Activated CD4-positive, CD25-positive, alpha-beta regulatory T cell treated with anti-CD3 and anti-CD28 coated beads, Interleukin-2, amount 50 U/mL, for 72 hours (primary cell): ENCODE measurements around the gene WNT9A.
"Not testable (repeated sequence)": the region's sequence is repeated elsewhere in the genome, so short reads cannot be mapped to it uniquely, and the experiment has no call there.

Experiments
- DNase-seq: peaks from one replicate; pipeline ENCODE4 v3.0.0; 2021

The WNT9A gene

DNA sequence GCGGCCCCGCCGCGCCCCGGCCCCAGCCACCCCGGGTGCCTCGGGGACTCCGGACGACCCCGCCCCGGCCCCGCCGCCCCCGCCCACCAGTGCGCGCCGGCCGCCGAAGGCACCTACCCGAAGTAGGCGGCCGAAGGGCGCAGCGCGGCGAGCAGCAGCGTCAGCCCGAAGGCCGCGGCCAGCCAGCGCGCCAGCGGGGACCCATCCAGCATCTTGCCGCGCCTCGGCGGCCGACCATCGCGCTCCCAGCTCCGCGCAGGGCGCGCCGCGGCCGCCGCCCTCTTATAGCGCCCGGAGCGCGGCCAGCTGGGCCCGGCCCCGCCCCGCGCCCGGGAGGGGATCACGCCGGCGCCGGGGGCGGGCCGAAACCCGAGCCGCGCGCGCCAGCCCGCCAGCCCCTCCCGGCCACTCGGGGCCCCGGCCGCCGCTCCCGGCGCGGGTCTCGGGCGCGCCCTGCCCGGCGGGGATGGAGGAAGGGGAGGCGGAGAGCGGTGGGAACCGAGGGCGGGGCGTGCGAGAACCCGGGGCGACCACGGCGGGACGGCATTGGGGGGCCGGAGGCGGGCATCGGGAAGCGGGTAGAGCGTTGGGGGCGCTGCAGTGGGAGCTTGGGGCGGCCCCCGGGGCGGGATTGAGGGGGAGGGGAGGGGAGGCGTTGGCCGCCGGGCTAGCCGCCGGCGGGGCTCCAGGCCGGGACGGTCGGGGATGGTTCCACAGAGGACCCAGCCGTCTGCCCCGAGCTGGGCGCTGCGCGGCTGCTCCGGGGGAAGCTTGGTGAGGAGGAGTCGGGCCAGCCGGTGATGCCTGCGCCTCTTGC is at the start of gene WNT9A:
WNT9A (minus strand) TSS at position 257 of the 817 bp plus-strand sequence; CDS start at position 212, 45 bp downstream.
- no peak for DNase-seq

DNA sequence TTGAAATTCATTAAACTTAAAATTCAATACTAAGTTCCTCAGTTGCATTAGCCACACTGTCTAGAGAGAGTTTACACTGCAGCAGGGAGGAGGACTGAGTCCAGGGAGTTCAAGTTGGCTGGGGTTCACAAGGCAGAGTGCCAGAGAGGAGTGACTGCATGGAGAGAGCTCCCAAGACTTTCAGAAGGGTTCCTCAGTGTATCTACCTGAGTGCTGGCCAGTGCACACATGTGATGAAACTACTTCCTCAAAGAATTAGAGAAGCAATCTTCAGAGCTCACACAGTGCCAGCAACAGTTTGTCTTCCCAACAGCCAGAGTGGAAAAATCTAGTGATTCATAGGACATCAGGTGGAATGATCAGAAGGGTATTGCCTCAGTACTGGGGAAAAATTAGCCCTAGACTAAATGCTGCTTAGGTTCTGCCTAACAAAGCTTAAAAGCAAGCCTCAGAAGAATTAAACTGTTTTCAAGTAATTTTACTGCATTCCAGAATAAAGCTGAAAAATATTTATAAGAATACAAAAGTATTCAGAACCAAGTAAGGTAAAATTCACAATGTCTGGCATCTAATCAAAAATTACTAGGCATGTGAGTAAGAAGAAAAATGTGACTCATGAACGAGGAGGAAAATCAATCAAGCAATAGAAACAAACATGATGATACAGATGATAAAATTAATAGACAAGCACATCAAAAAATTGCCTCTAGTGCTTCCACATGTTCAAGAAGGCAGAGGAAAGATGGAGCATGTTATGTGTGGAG is 48.6 kb upstream of the WNT9A start:
- no peak for DNase-seq

- no peak for DNase-seq
Measured at GRCh38 chr1:227994632-227995300, 47.0 kb upstream of the WNT9A start.

DNA sequence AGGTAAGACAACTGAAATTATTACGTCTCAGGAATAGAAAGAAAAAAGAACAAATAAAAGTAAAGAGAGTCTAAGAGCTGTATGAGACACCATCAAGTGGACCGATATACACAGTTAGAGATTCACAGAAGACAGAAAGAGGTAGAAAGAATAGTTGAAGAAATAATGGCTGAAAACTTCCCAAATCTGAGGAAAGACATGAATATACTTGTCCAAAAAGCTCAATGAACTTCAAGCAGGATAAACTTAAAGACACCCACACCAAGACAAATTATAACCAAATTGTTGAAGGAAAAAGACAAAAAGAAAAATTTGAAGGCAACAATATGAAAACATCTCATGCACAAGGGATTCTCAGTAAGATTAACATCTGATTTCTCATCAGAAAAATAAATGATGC is 39.4 kb upstream of the WNT9A start:
- no peak for DNase-seq

GRCh38 chr1:227975583-227976283 is 28.0 kb upstream of the WNT9A start:
- DNase-seq, result not testable (repeated sequence)

GRCh38 chr1:227973724-227974288 is 26.1 kb upstream of the WNT9A start:
- DNase-seq, result not testable (repeated sequence)

DNA sequence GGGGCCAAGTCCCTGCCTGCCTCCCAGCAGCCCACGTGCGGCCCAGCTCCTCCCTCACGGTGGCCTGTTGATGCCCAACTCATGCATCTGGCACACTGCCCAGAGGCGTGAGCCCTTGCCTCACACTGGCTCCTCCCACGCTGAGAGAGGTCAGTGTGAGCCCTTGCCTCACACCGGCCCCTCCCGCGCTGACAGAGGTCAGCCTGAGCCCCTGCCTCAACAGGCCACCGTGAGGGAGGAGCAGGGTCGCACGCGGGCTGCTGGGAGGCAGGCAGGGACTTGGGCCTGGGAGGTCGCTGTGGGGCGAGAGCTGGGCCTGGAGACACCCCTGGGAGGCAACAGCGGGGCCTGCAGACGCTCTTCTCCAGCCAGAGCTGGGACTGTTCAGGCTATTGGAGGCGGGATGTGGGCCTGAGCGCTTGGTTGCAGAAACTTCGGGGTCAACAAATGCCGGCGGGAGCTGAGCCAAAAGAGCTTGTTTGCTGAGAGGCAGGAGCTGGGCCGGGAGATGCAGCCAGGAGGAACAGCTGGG is 25.2 kb upstream of the WNT9A start:
- not testable (repeated sequence) for DNase-seq

DNA sequence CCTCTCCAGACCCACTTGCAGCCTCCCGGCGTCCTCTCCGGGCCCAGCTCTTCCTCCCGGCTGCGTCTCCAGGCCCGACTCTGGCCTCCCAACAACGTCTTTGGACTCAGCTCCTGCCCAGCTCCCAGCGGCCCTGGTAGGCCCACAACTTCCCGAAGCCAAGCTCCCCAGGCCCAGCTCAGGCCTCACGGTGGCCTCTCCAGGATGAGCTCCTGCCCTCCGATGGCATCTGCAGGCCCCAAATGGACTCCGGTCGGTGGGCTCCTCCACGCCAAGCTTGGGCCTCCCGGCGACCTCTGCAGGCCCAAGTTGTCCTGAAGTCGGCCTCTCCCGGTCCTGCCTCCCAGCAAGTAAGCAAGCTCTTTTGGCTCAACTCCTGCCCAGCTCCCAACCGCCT is 24.5 kb upstream of the WNT9A start:
- DNase-seq, result not testable (repeated sequence)

GRCh38 chr1:227971643-227972282 is 24.0 kb upstream of the WNT9A start:
- DNase-seq, result not testable (repeated sequence)

DNA sequence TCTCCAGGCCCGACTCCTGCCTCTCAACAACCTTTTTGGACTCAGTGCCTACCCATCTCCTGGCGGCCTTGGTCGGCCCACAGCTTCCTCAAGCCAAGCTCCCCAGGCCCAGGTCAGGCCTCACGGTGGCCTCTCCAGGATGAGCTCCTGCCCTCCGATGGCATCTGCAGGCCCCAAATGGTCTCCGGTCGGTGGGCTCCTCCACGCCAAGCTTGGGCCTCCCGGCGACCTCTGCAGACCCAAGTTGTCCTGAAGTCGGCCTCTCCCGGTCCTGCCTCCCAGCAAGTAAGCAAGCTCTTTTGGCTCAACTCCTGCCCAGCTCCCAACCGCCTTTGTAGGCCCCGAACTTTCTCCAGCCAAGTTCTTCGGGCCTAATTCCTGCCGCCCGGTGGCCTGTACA is 23.5 kb upstream of the WNT9A start:
- not testable (repeated sequence) for DNase-seq

- DNase-seq, result not testable (repeated sequence)
Measured at GRCh38 chr1:227970076-227970995, 22.6 kb upstream of the WNT9A start.

DNA sequence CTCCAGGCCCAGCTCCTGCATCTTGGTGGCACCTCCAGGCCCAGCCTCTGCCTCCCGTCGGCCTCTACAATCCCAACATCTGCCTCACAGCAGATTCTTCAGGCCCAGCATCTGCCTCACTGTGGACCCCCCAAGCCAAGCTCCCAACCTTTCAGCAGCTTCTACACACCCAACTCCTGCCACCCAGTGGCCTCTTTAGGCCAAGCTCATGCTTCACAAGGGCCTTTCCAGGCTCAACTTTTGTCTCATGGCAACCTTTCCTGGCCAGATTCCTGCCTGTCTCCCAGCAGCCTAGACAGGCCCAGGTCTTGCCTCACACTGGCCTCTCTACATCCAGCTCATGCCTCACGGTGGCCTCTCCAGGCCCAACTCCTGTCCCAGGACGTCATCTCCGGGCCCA is 20.1 kb upstream of the WNT9A start:
- DNase-seq, result not testable (repeated sequence)

GRCh38 chr1:227966733-227967132 is 19.0 kb upstream of the WNT9A start:
- not testable (repeated sequence) for DNase-seq

GRCh38 chr1:227961651-227962466 is 14.1 kb upstream of the WNT9A start:
- DNase-seq, result no peak

DNA sequence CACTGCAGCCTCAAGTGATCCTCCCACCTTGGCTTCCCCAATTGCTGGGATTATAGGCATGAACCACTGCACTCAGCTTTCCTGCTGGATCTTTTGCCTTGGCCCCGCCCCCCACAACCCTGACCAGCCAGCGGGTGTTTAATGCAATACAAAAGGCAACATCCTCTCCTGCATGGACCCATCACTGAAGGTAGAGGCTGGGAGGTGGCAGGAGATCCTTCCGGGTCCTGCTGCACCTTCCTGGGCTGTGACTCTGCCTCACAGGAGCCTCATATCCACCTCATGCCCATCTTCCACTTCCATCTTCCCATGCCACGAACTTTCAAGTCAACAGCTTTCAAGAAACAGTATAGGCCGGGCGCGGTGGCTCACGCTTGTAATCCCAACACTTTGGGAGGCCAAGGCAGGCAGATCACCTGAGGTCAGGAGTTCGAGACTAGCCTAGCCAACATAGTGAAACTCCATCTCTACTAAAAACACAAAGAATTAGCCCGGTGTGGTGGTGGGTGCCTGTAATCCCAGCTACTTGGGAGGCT is 11.7 kb upstream of the WNT9A start:
- no peak for DNase-seq

- no peak for DNase-seq
Measured at GRCh38 chr1:227958617-227959324, 11.0 kb upstream of the WNT9A start.

DNA sequence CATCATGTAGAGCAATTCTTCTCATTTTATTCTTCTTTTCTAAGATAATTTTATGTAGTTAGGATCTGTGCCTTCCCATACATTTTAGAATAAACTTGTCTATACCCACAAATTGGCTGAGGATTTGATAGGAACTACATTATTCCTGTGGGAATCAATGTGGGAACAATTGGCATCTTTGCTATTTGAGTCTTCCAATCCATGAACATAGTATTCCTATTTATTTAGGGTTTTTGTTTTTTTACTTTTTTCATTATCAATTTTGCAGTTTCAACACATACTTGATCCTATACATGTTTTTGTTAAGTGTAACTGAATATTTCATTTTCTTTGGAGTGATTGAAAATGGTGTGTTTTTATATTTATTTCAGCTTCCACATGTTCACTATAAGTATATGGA is 8.1 kb upstream of the WNT9A start:
- DNase-seq, result no peak

DNA sequence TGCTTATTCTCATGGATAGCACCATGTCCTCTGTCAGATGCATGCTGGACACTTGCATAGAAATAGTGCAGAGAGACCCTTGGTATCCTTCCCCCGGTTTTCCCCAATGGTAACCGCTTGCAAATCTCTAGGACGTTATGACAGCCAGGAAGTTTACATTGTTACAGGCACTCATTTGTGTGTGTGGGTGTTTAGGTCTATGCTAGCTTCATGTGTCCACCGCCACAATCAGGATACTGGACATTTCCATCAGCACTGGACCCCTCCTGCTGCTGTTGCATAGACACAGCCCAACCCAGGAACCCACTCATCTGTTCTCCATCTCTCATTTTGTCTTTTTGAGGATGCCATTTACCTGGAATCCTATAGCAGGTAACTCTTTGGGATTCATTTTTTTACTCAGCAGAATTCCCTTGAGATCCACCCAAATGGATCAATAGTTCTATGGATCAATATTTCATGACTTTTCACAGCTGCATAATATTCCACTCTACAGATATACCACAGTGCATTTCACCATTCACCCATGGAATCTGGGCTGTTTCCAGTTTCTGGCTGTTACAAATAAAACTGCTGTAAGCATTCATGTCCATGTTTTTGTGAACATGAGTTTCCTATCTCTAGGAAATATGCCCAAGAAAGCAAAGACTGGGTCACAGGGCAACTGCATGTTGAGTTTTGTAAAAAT is 6.6 kb upstream of the WNT9A start:
- no peak for DNase-seq
